Stimulated activated CD4-positive, alpha-beta T cell treated with anti-CD3 and anti-CD28 coated beads, Interleukin-4, amount 100 ng/mL, for 24 hours (primary cell): ENCODE data around the gene CRISP2.
"Not testable (repeated sequence)": the region's sequence is repeated elsewhere in the genome, so short reads cannot be mapped to it uniquely, and the experiment has no call there.

Source experiments
- DNase-seq: peaks from one replicate; pipeline ENCODE4 v3.0.0-alpha.2; 2020

Gene CRISP2

GRCh38 chr6:49713346-49713745 lies at the start of gene CRISP2:
TSS of gene CRISP2 (minus strand) at chr6:49713543. CDS start at chr6:49709196, 4,347 bp downstream.
- no peak for DNase-seq

GRCh38 chr6:49744259-49744658 lies 30.9 kb upstream of the CRISP2 start, which contains the start of gene CRISP3:
TSS of gene CRISP3 (minus strand) at chr6:49744388. CDS start at chr6:49744367, 21 bp downstream.
- no peak for DNase-seq

- DNase-seq, result no peak
Observed at GRCh38 chr6:49743429-49743828, 30.1 kb upstream of the CRISP2 start.

- DNase-seq, result no peak
Observed at GRCh38 chr6:49739423-49739822, 26.1 kb upstream of the CRISP2 start.

GRCh38 chr6:49736017-49736508 lies 22.7 kb upstream of the CRISP2 start:
- no peak for DNase-seq

- DNase-seq, result no peak
Observed at GRCh38 chr6:49733680-49734079, 20.3 kb upstream of the CRISP2 start.

GRCh38 chr6:49732781-49733180 lies 19.4 kb upstream of the CRISP2 start:
- no peak for DNase-seq

- DNase-seq, result no peak
Observed at GRCh38 chr6:49730251-49730650, 16.9 kb upstream of the CRISP2 start.

- not testable (repeated sequence) for DNase-seq
Observed at GRCh38 chr6:49723917-49724316, 10.6 kb upstream of the CRISP2 start.

- DNase-seq, result no peak
Observed at GRCh38 chr6:49721297-49721696, 8.0 kb upstream of the CRISP2 start.

GRCh38 chr6:49720372-49720771 lies 7.0 kb upstream of the CRISP2 start:
- DNase-seq, result no peak

GRCh38 chr6:49698478-49698877 lies 14.9 kb downstream of the CRISP2 start:
- no peak for DNase-seq

GRCh38 chr6:49693512-49693911 lies 19.8 kb downstream of the CRISP2 start:
- DNase-seq, result no peak

- no peak for DNase-seq
Observed at GRCh38 chr6:49692534-49692933, 20.8 kb downstream of the CRISP2 start.

GRCh38 chr6:49676671-49677281 lies 36.6 kb downstream of the CRISP2 start:
- DNase-seq, result no peak

- DNase-seq, result no peak
Observed at GRCh38 chr6:49675816-49676215, 37.5 kb downstream of the CRISP2 start.

GRCh38 chr6:49668083-49668511 lies 45.2 kb downstream of the CRISP2 start:
- no peak for DNase-seq

- no peak for DNase-seq
Observed at GRCh38 chr6:49666930-49667757, 46.2 kb downstream of the CRISP2 start.

GRCh38 chr6:49666480-49666879 lies 46.9 kb downstream of the CRISP2 start:
- no peak for DNase-seq

GRCh38 chr6:49664817-49665216 lies 48.5 kb downstream of the CRISP2 start:
- DNase-seq, result no peak

- DNase-seq, result not testable (repeated sequence)
Observed at GRCh38 chr6:49664054-49664453, 49.3 kb downstream of the CRISP2 start.

GRCh38 chr6:49662892-49663261 lies 50.5 kb downstream of the CRISP2 start:
- DNase-seq, result no peak

- no peak for DNase-seq
Observed at GRCh38 chr6:49662231-49662891, 51.0 kb downstream of the CRISP2 start.

- no peak for DNase-seq
Observed at GRCh38 chr6:49653942-49654341, 59.4 kb downstream of the CRISP2 start.
